ENCODE results near the gene RIMS4.

Gene RIMS4

GRCh38 chr20:44840826-44841225 is 30.5 kb upstream of the RIMS4 start:
- H3K36me3 ChIP-seq (ENCODE audit: insufficient read depth, low read length), result no peaks in the 10 kb centered on the region
- H3K4me2 ChIP-seq (ENCODE audit: low read length), result no peak overlapping the region
- H3K9me3 ChIP-seq (replicated peaks; ENCODE audit: low read length), result no peaks in the 10 kb centered on the region
- no peak overlapping the region for H3K9ac ChIP-seq (ENCODE audit: low read depth, low read length)
- no peaks in the 10 kb centered on the region for H3K4me1 ChIP-seq (ENCODE audit: control insufficient read depth, insufficient read depth, low read length)
- no peak overlapping the region for H3K4me3 ChIP-seq (ENCODE audit: low read length)
- H3K27me3 ChIP-seq (ENCODE audit: control insufficient read depth, insufficient read depth, low read length), result peaks cover 68% of the 10 kb centered on the region

- H3K4me2 ChIP-seq (ENCODE audit: low read length), result no peak overlapping the region
- no peaks in the 10 kb centered on the region for H3K4me1 ChIP-seq (ENCODE audit: control insufficient read depth, insufficient read depth, low read length)
- H3K27me3 ChIP-seq (ENCODE audit: control insufficient read depth, insufficient read depth, low read length), result peaks cover 72% of the 10 kb centered on the region
- no peak overlapping the region for H3K9ac ChIP-seq (ENCODE audit: low read depth, low read length)
- no peaks in the 10 kb centered on the region for H3K36me3 ChIP-seq (ENCODE audit: insufficient read depth, low read length)
- H3K4me3 ChIP-seq (ENCODE audit: low read length), result no peak overlapping the region
- H3K9me3 ChIP-seq (replicated peaks; ENCODE audit: low read length), result no peaks in the 10 kb centered on the region
These were observed 29.1 kb upstream of the RIMS4 start for GRCh38 chr20:44839481-44839880.

- H3K4me1 ChIP-seq (ENCODE audit: control insufficient read depth, insufficient read depth, low read length), result no peaks in the 10 kb centered on the region
- H3K36me3 ChIP-seq (ENCODE audit: insufficient read depth, low read length), result no peaks in the 10 kb centered on the region
- H3K4me3 ChIP-seq (ENCODE audit: low read length), result no peak overlapping the region
- no peaks in the 10 kb centered on the region for H3K9me3 ChIP-seq (replicated peaks; ENCODE audit: low read length)
- no peak overlapping the region for H3K4me2 ChIP-seq (ENCODE audit: low read length)
- H3K27me3 ChIP-seq (ENCODE audit: control insufficient read depth, insufficient read depth, low read length), result peaks cover 74% of the 10 kb centered on the region
- no peak overlapping the region for H3K9ac ChIP-seq (ENCODE audit: low read depth, low read length)
These were observed 28.2 kb upstream of the RIMS4 start for GRCh38 chr20:44838521-44838920.

- Histone ChIP-seq H3K4me1 (ENCODE audit: control insufficient read depth, insufficient read depth, low read length) (no peaks in the 10 kb centered on the region), H3K9me3 (replicated peaks; ENCODE audit: low read length) (no peaks in the 10 kb centered on the region), H3K9ac (ENCODE audit: low read depth, low read length) (no peak overlapping the region), H3K27me3 (ENCODE audit: control insufficient read depth, insufficient read depth, low read length) (peaks cover 74% of the 10 kb centered on the region), H3K36me3 (ENCODE audit: insufficient read depth, low read length) (no peaks in the 10 kb centered on the region), H3K4me2 (ENCODE audit: low read length) (no peak overlapping the region), H3K4me3 (ENCODE audit: low read length) (no peak overlapping the region)
These were observed 27.6 kb upstream of the RIMS4 start for GRCh38 chr20:44837946-44838345.

- Histone ChIP-seq H3K27me3 (ENCODE audit: control insufficient read depth, insufficient read depth, low read length) (peaks cover 78% of the 10 kb centered on the region), H3K4me2 (ENCODE audit: low read length) (no peak overlapping the region), H3K9me3 (replicated peaks; ENCODE audit: low read length) (no peaks in the 10 kb centered on the region), H3K4me1 (ENCODE audit: control insufficient read depth, insufficient read depth, low read length) (no peaks in the 10 kb centered on the region), H3K4me3 (ENCODE audit: low read length) (no peak overlapping the region), H3K36me3 (ENCODE audit: insufficient read depth, low read length) (no peaks in the 10 kb centered on the region), H3K9ac (ENCODE audit: low read depth, low read length) (no peak overlapping the region)
These were observed 26.3 kb upstream of the RIMS4 start for GRCh38 chr20:44836601-44837120.

GRCh38 chr20:44835661-44836221 is 25.4 kb upstream of the RIMS4 start:
- no peak overlapping the region for H3K9ac ChIP-seq (ENCODE audit: low read depth, low read length)
- H3K27me3 ChIP-seq (ENCODE audit: control insufficient read depth, insufficient read depth, low read length), result peaks cover 81% of the 10 kb centered on the region
- H3K4me2 ChIP-seq (ENCODE audit: low read length), result no peak overlapping the region
- H3K36me3 ChIP-seq (ENCODE audit: insufficient read depth, low read length), result no peaks in the 10 kb centered on the region
- H3K4me1 ChIP-seq (ENCODE audit: control insufficient read depth, insufficient read depth, low read length), result no peaks in the 10 kb centered on the region
- peaks cover under 1% of the 10 kb centered on the region for H3K9me3 ChIP-seq (replicated peaks; ENCODE audit: low read length)
- no peak overlapping the region for H3K4me3 ChIP-seq (ENCODE audit: low read length)

GRCh38 chr20:44835116-44835515 is 24.8 kb upstream of the RIMS4 start:
- Histone ChIP-seq H3K4me2 (ENCODE audit: low read length) (no peak overlapping the region), H3K9me3 (replicated peaks; ENCODE audit: low read length) (peaks cover 3% of the 10 kb centered on the region), H3K27me3 (ENCODE audit: control insufficient read depth, insufficient read depth, low read length) (peaks cover 81% of the 10 kb centered on the region), H3K4me3 (ENCODE audit: low read length) (no peak overlapping the region), H3K9ac (ENCODE audit: low read depth, low read length) (no peak overlapping the region), H3K4me1 (ENCODE audit: control insufficient read depth, insufficient read depth, low read length) (no peaks in the 10 kb centered on the region), H3K36me3 (ENCODE audit: insufficient read depth, low read length) (no peaks in the 10 kb centered on the region)

GRCh38 chr20:44834693-44835092 is 24.3 kb upstream of the RIMS4 start:
- Histone ChIP-seq H3K4me2 (ENCODE audit: low read length) (no peak overlapping the region), H3K4me3 (ENCODE audit: low read length) (no peak overlapping the region), H3K9me3 (replicated peaks; ENCODE audit: low read length) (peaks cover 3% of the 10 kb centered on the region), H3K9ac (ENCODE audit: low read depth, low read length) (no peak overlapping the region), H3K36me3 (ENCODE audit: insufficient read depth, low read length) (no peaks in the 10 kb centered on the region), H3K27me3 (ENCODE audit: control insufficient read depth, insufficient read depth, low read length) (peaks cover 83% of the 10 kb centered on the region), H3K4me1 (ENCODE audit: control insufficient read depth, insufficient read depth, low read length) (no peaks in the 10 kb centered on the region)

GRCh38 chr20:44833437-44833836 is 23.1 kb upstream of the RIMS4 start:
- no peaks in the 10 kb centered on the region for H3K36me3 ChIP-seq (ENCODE audit: insufficient read depth, low read length)
- H3K4me3 ChIP-seq (ENCODE audit: low read length), result no peak overlapping the region
- peaks cover 79% of the 10 kb centered on the region for H3K27me3 ChIP-seq (ENCODE audit: control insufficient read depth, insufficient read depth, low read length)
- H3K4me1 ChIP-seq (ENCODE audit: control insufficient read depth, insufficient read depth, low read length), result no peaks in the 10 kb centered on the region
- peaks cover 3% of the 10 kb centered on the region for H3K9me3 ChIP-seq (replicated peaks; ENCODE audit: low read length)
- no peak overlapping the region for H3K4me2 ChIP-seq (ENCODE audit: low read length)
- no peak overlapping the region for H3K9ac ChIP-seq (ENCODE audit: low read depth, low read length)

- Histone ChIP-seq H3K9me3 (replicated peaks; ENCODE audit: low read length) (peaks cover 3% of the 10 kb centered on the region), H3K4me2 (ENCODE audit: low read length) (no peak overlapping the region), H3K27me3 (ENCODE audit: control insufficient read depth, insufficient read depth, low read length) (peaks cover 76% of the 10 kb centered on the region), H3K4me3 (ENCODE audit: low read length) (no peak overlapping the region), H3K9ac (ENCODE audit: low read depth, low read length) (no peak overlapping the region), H3K36me3 (ENCODE audit: insufficient read depth, low read length) (no peaks in the 10 kb centered on the region), H3K4me1 (ENCODE audit: control insufficient read depth, insufficient read depth, low read length) (no peaks in the 10 kb centered on the region)
These were observed 22.4 kb upstream of the RIMS4 start for GRCh38 chr20:44832724-44833123.

- peaks cover 3% of the 10 kb centered on the region for H3K9me3 ChIP-seq (replicated peaks; ENCODE audit: low read length)
- H3K4me1 ChIP-seq (ENCODE audit: control insufficient read depth, insufficient read depth, low read length), result no peaks in the 10 kb centered on the region
- H3K4me3 ChIP-seq (ENCODE audit: low read length), result no peak overlapping the region
- H3K4me2 ChIP-seq (ENCODE audit: low read length), result no peak overlapping the region
- H3K9ac ChIP-seq (ENCODE audit: low read depth, low read length), result no peak overlapping the region
- H3K27me3 ChIP-seq (ENCODE audit: control insufficient read depth, insufficient read depth, low read length), result peaks cover 69% of the 10 kb centered on the region
- no peaks in the 10 kb centered on the region for H3K36me3 ChIP-seq (ENCODE audit: insufficient read depth, low read length)
These were observed 20.6 kb upstream of the RIMS4 start for GRCh38 chr20:44830995-44831394.

- H3K36me3 ChIP-seq (ENCODE audit: insufficient read depth, low read length), result no peaks in the 10 kb centered on the region
- H3K4me2 ChIP-seq (ENCODE audit: low read length), result no peak overlapping the region
- H3K27me3 ChIP-seq (ENCODE audit: control insufficient read depth, insufficient read depth, low read length), result peaks cover 64% of the 10 kb centered on the region
- peaks cover 3% of the 10 kb centered on the region for H3K9me3 ChIP-seq (replicated peaks; ENCODE audit: low read length)
- H3K4me3 ChIP-seq (ENCODE audit: low read length), result no peak overlapping the region
- H3K4me1 ChIP-seq (ENCODE audit: control insufficient read depth, insufficient read depth, low read length), result no peaks in the 10 kb centered on the region
- H3K9ac ChIP-seq (ENCODE audit: low read depth, low read length), result no peak overlapping the region
These were observed 20.2 kb upstream of the RIMS4 start for GRCh38 chr20:44830523-44830922.

Measured in skeletal muscle satellite cell (primary cell).